Spleen (tissue), 11 donors: ENCODE measurements around the gene PDE10A. TPM values are rescaled to one million over a fixed set of nuclear protein-coding genes. Genes with fewer than 3 reads are reported as not detected.

Source experiments
- DNase-seq: peaks from one replicate; pipeline ENCODE4 v3.0.0-alpha.2; 2020
- H3K27ac ChIP-seq, 8 donors: fragments of 200-600 bp; sonication (generic) in 7 of 8; 1 replicate in 4 of 8; 2 replicates in 4 of 8; pipeline versions ENCODE4 v1.5.0 to v1.8.0; 2016 to 2021; ENCODE audit warnings: inconsistent platforms in 4 of 8, mild to moderate bottlenecking in 4 of 8, moderate library complexity in 1 of 8
- H3K27me3 ChIP-seq, 7 donors: fragments of 200-600 bp; sonication (generic) in 6 of 7; replicated peaks in 1 of 7; 1 replicate in 4 of 7; 2 replicates in 3 of 7; pipeline versions ENCODE4 v1.5.0 to v1.8.0; 2016 to 2021; ENCODE audit warnings: inconsistent platforms in 3 of 7, mild to moderate bottlenecking in 1 of 7
- H3K36me3 ChIP-seq, 6 donors: fragments of 200-600 bp; sonication (generic) in 5 of 6; 1 replicate in 4 of 6; 2 replicates in 2 of 6; pipeline versions ENCODE4 v1.5.0 to v1.8.0; 2016 to 2021; ENCODE audit warnings: inconsistent platforms in 2 of 6
- H3K4me1 ChIP-seq, 6 donors: fragments of 200-600 bp; sonication (generic) in 5 of 6; 1 replicate in 3 of 6; 2 replicates in 3 of 6; pipeline versions ENCODE4 v1.5.0 to v1.8.0; 2016 to 2021; ENCODE audit warnings: inconsistent platforms in 3 of 6
- H3K4me3 ChIP-seq, 8 donors: fragments of 200-600 bp; sonication (generic) in 7 of 8; 1 replicate in 4 of 8; 2 replicates in 4 of 8; pipeline versions ENCODE4 v1.5.0 to v1.8.0; 2016 to 2021; ENCODE audit warnings: inconsistent platforms in 4 of 8, mild to moderate bottlenecking in 4 of 8, moderate library complexity in 2 of 8
- H3K9me3 ChIP-seq, 8 donors: fragments of 200-600 bp; sonication (generic) in 7 of 8; 1 replicate in 4 of 8; 2 replicates in 4 of 8; pipeline versions ENCODE4 v1.5.0 to v1.8.0; 2016 to 2021; ENCODE audit warnings: inconsistent platforms in 4 of 8
- CTCF ChIP-seq, 11 experiments: fragments of 200-600 bp in 7 of 11; fragments of 450-650 bp in 4 of 11; sonication (generic) in 4 of 11; IDR thresholded peaks in 8 of 11; conservative IDR thresholded peaks in 3 of 11; 1 replicate in 7 of 11; 2 replicates in 4 of 11; pipeline versions ENCODE4 v1.4.0 to v1.8.0; 2016 to 2021; ENCODE audit warnings: antibody characterized with exemption in 11 of 11, inconsistent platforms in 4 of 11, mild to moderate bottlenecking in 1 of 11
- POLR2A ChIP-seq, 3 donors: fragments of 450-650 bp; IDR thresholded peaks; one replicate each; pipeline ENCODE4 v1.5.1; 2017; ENCODE audit warnings: antibody characterized with exemption in 3 of 3, mild to moderate bottlenecking in 1 of 3
- POLR2AphosphoS5 ChIP-seq, 3 donors: sonication (generic); formaldehyde crosslinking; IDR thresholded peaks; one replicate each; pipeline ENCODE4 v1.5.1; 2017; ENCODE audit warnings: antibody characterized with exemption in 3 of 3
- WGBS, 5 donors: extraction: QIAGEN DNeasy Blood & Tissue Kit in 3 of 5; methylation state at CpG; one replicate each; pipeline versions ENCODE4 v1.1.5 to v1.1.7; 2013 to 2018; 5-methylcytosine and 5-hydroxymethylcytosine counted together
- intact Hi-C: fragments of 100-400 bp; cut with DNase I; formaldehyde crosslinking; loops from one replicate; pipeline ENCODE4 v1.15.0; 2023; ENCODE audit warnings: low total_unique reads
- polyA plus RNA-seq, 3 donors: library from polyadenylated mRNA; stranded (reverse); fragments of 200-250 nt; gene quantifications; one replicate each; pipeline ENCODE4 v1.2.1, GENCODE V29; 2013
- total RNA-seq, 7 donors: library from RNA; depleted of rRNA in 3 of 7; stranded (reverse); fragments of >200 nt in 3 of 7; fragmentation: NEBNext Ultra II Directional in 4 of 7; extraction: Animal tissue kit (Norgen Biotek cat#: 25700) in 4 of 7; gene quantifications; one replicate each; pipeline versions ENCODE4 v1.1.0 to v1.2.1, GENCODE V29; 2016 to 2021
- donor health status: healthy with polysubstance abuse.
- donor health status: DM: no; HTN: no; CAD: no; lungs with moderate emphysema.
- donor health status: DM: no; HTN: no; CAD: no.
- donor health status: Bipolar disorder and iron deficiency.
- donor health status: healthy.
- donor health status: DM: no; HTN: no; CAD: no.
- donor health status: DM: yes; HTN: yes; CAD: no.

PDE10A gene
- total and polyA plus RNA-seq, 10 donors, result 1.1 to 28.2 (median 9.6) TPM

DNA sequence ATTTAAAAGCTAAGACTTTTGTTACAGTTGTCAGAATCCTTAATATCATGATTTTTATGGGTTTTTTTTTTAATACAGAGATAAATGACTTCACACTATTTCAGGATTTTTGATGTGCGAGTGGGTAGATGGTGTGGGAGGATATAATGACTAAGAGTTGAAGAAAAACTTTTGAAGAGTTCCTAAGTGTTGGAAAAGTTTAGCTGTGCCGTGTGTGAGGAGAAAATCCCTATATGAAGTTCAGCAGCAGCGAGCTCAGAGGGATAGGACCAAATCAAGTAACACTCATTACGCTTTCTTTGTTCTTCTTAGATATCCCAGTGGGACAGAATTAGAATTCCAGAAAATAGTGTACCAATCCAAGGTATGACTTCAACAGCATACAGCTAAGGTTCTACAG, 34.1 kb downstream of the PDE10A start:
- no peak for TF ChIP-seq POLR2AphosphoS5 (IDR thresholded peaks at IDR 0.05)
- TF ChIP-seq POLR2A (IDR thresholded peaks at IDR 0.05), result no peak
- no peak for TF ChIP-seq CTCF (IDR thresholded peaks at IDR 0.05 in 8 of 11, conservative IDR thresholded peaks at IDR 0.05 in 3 of 11)
- Histone ChIP-seq H3K9me3 (no peaks in the 10 kb centered on the region), H3K27ac (no peak overlapping the region), H3K36me3 (no peaks in the 10 kb centered on the region), H3K4me3 (no peak overlapping the region), H3K27me3 (no peaks in the 10 kb centered on the region), H3K4me1 (no peaks in the 10 kb centered on the region)
- no peak for DNase-seq
- 74 to 87% (median 84%) methylated on average over 4 of the region's 4 CpGs for WGBS, 5 donors
- intact Hi-C loops, result no loop called here

DNA sequence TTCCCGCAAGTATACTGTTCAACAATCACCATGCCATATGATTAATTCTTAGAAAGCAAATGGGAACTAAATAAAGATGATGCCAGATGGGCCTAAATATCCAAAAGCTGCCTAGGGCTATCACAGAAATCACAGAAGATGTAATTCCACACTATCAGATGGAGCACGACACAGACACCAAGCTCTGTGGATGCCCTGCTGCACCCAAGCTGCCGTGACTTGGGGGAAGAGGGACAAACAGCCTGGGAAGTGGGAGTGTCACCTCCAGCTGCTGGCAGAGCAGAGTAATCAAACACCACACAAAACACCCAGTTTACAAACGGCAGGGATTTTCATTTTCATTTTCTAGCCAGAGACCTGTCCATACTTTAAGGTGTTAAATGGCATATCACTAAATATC, 35.7 kb downstream of the PDE10A start:
- intact Hi-C loops, result no loop called here
- WGBS, 5 donors, result 69 to 96% (median 84%) methylated on average over 4 of the region's 4 CpGs
- H3K9me3 ChIP-seq, result no peaks in the 10 kb centered on the region
- H3K4me3 ChIP-seq, result no peak overlapping the region
- H3K27me3 ChIP-seq, result no peaks in the 10 kb centered on the region
- H3K27ac ChIP-seq, result no peak overlapping the region
- TF ChIP-seq POLR2A (IDR thresholded peaks at IDR 0.05) (no peak), POLR2AphosphoS5 (IDR thresholded peaks at IDR 0.05) (no peak), CTCF (IDR thresholded peaks at IDR 0.05 in 8 of 11, conservative IDR thresholded peaks at IDR 0.05 in 3 of 11) (no peak)
- no peaks in the 10 kb centered on the region for H3K4me1 ChIP-seq
- DNase-seq, result no peak
- H3K36me3 ChIP-seq, result no peaks in the 10 kb centered on the region

DNA sequence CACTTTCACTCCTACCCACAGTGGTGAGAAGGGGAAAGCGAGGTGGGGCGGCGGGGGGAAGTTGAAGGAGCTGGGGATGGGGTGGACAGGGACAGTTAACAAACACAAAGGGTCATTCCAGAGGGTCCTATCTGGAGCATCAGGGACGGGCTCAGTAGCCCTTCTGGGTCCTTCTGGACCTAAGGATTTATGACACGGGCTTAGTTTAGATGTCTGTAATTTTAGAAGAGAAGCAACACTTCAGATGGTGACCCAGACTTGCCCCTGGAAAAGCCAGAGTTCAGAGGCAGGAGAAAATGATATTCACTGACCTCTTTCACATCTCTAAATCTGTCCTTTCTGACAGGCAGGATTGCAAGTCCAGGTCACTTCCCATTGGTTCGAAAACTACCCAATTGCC, 36.3 kb downstream of the PDE10A start:
- TF ChIP-seq CTCF (IDR thresholded peaks at IDR 0.05 in 8 of 11, conservative IDR thresholded peaks at IDR 0.05 in 3 of 11) (no peak), POLR2AphosphoS5 (IDR thresholded peaks at IDR 0.05) (no peak), POLR2A (IDR thresholded peaks at IDR 0.05) (no peak)
- intact Hi-C loops, result no loop called here

GRCh38 chr6:165624871-165625639, 38.0 kb downstream of the PDE10A start:
- no peak for DNase-seq
- TF ChIP-seq CTCF (IDR thresholded peaks at IDR 0.05 in 8 of 11, conservative IDR thresholded peaks at IDR 0.05 in 3 of 11), result no peak
- TF ChIP-seq POLR2A (IDR thresholded peaks at IDR 0.05), result no peak
- no peak for TF ChIP-seq POLR2AphosphoS5 (IDR thresholded peaks at IDR 0.05)
- Histone ChIP-seq H3K27me3 (no peaks in the 10 kb centered on the region), H3K36me3 (no peaks in the 10 kb centered on the region), H3K4me1 (no peaks in the 10 kb centered on the region), H3K9me3 (no peaks in the 10 kb centered on the region), H3K4me3 (no peak overlapping the region), H3K27ac (no peak overlapping the region)
- intact Hi-C loops, result no loop called here
- 82 to 88% (median 84%) methylated on average over 6 of the region's 6 CpGs for WGBS, 5 donors

More for the DNA sequence above, 36.3 kb downstream of the PDE10A start:
- DNase-seq, result no peak
- 51 to 89% (median 70%) methylated on average over 6 of the region's 6 CpGs for WGBS, 5 donors
- no peaks in the 10 kb centered on the region for H3K36me3 ChIP-seq
- H3K9me3 ChIP-seq, result no peaks in the 10 kb centered on the region
- H3K4me3 ChIP-seq, result no peak overlapping the region
- H3K4me1 ChIP-seq, result no peaks in the 10 kb centered on the region
- no peak overlapping the region for H3K27ac ChIP-seq
- H3K27me3 ChIP-seq, result no peaks in the 10 kb centered on the region
